Muscle of leg (tissue), 11 donors: ENCODE measurements around the gene ITK. TPM values are rescaled to one million over a fixed set of nuclear protein-coding genes. Genes with fewer than 3 reads are reported as not detected.
"Not testable (repeated sequence)": the region's sequence is repeated elsewhere in the genome, so short reads cannot be mapped to it uniquely, and the experiment has no call there.

Experiments used
- DNase-seq: peaks from one replicate; pipeline ENCODE4 v3.0.0; 2013
- H3K27ac ChIP-seq: one replicate; pipeline ENCODE4 v1.5.1; 2013; ENCODE audit warnings: mild to moderate bottlenecking, low read length, control low read depth
- H3K27me3 ChIP-seq: one replicate; pipeline ENCODE4 v1.6.1; 2013; ENCODE audit warnings: low read length; ENCODE audit not compliant: control insufficient read depth, insufficient read depth
- H3K36me3 ChIP-seq: one replicate; pipeline ENCODE4 v1.6.1; 2013; ENCODE audit warnings: low read length; ENCODE audit not compliant: control insufficient read depth, insufficient read depth
- H3K4me1 ChIP-seq: one replicate; pipeline ENCODE4 v1.6.1; 2013; ENCODE audit warnings: low read length; ENCODE audit not compliant: control insufficient read depth, insufficient read depth
- H3K4me3 ChIP-seq: one replicate; pipeline ENCODE4 v1.5.1; 2013; ENCODE audit warnings: low read length, control low read depth
- H3K9me3 ChIP-seq: replicated peaks from 2 replicates; pipeline ENCODE4 v1.6.1; 2013; ENCODE audit warnings: low read depth, low read length; ENCODE audit not compliant: control insufficient read depth
- WGBS: methylation state at CpG from one replicate; pipeline ENCODE4 v1.1.5; 2013; ENCODE audit warnings: missing lambda C conversion rate; ENCODE audit not compliant: insufficient coverage; 5-methylcytosine and 5-hydroxymethylcytosine counted together
- polyA plus RNA-seq, 8 donors: library from polyadenylated mRNA; unstranded; fragments of 120-200 nt; gene quantifications; one replicate each; pipeline versions ENCODE4 v1.2.1 to v1.2.3, GENCODE V29; 2013; ENCODE audit warnings: inconsistent platforms in 1 of 8, low replicate concordance in 1 of 8; ENCODE audit not compliant: insufficient read length in 8 of 8, insufficient read depth in 1 of 8
- total RNA-seq: library from RNA; stranded (reverse); fragments of 120-200 nt; gene quantifications from one replicate; pipeline ENCODE4 v1.2.4, GENCODE V29; 2013

ITK gene
- total and polyA plus RNA-seq, 9 donors: 0.08 to 0.54 (median 0.21) TPM

GRCh38 chr5:157210652-157211051, 30.0 kb downstream of the ITK start:
- H3K4me1 ChIP-seq, H3K27me3 ChIP-seq, H3K4me3 ChIP-seq, H3K9me3 ChIP-seq, H3K27ac ChIP-seq, H3K36me3 ChIP-seq: not testable (repeated sequence)
- WGBS: no CpG with 5 or more reads among the region's 1 CpG
- peak; percentile 21 for DNase-seq

GRCh38 chr5:157212307-157212706, 31.7 kb downstream of the ITK start:
- no peaks in the 10 kb centered on the region for H3K27me3 ChIP-seq
- no peaks in the 10 kb centered on the region for H3K9me3 ChIP-seq
- H3K4me1 ChIP-seq: no peaks in the 10 kb centered on the region
- WGBS: 86% methylated on average over 4 of the region's 5 CpGs
- H3K36me3 ChIP-seq: no peaks in the 10 kb centered on the region
- H3K4me3 ChIP-seq: no peak overlapping the region
- H3K27ac ChIP-seq: no peak overlapping the region
- DNase-seq: no peak

GRCh38 chr5:157213527-157214243, 33.0 kb downstream of the ITK start:
- WGBS: 77% methylated on average over 3 of the region's 7 CpGs
- H3K27me3 ChIP-seq: no peaks in the 10 kb centered on the region

DNA sequence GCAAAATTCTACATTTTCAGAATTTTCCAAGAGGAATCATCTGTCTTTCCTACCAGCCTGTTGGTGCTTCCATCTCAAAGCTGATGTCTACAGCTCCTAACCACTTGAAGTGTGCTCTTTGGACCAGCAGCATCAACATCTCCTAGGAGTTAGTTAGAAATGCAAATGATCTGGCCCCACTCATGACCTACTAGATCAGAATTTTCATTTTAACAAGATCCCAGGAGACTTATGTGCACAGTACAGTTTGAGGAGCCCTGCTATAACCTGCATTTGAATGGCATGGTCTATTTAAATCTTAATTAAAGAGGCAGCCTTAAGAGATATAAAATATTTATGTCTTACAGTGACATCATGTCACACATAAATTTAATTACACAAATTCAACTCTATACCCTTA, 33.8 kb downstream of the ITK start:
- H3K4me1 ChIP-seq: no peaks in the 10 kb centered on the region
- no peak overlapping the region for H3K27ac ChIP-seq
- H3K27me3 ChIP-seq: no peaks in the 10 kb centered on the region
- no peaks in the 10 kb centered on the region for H3K9me3 ChIP-seq
- no peak for DNase-seq
- H3K4me3 ChIP-seq: no peak overlapping the region
- no peaks in the 10 kb centered on the region for H3K36me3 ChIP-seq

More at GRCh38 chr5:157213527-157214243, 33.0 kb downstream of the ITK start:
- Histone ChIP-seq H3K36me3 (no peaks in the 10 kb centered on the region), H3K9me3 (no peaks in the 10 kb centered on the region), H3K27ac (no peak overlapping the region), H3K4me3 (no peak overlapping the region), H3K4me1 (no peaks in the 10 kb centered on the region)
- no peak for DNase-seq

DNA sequence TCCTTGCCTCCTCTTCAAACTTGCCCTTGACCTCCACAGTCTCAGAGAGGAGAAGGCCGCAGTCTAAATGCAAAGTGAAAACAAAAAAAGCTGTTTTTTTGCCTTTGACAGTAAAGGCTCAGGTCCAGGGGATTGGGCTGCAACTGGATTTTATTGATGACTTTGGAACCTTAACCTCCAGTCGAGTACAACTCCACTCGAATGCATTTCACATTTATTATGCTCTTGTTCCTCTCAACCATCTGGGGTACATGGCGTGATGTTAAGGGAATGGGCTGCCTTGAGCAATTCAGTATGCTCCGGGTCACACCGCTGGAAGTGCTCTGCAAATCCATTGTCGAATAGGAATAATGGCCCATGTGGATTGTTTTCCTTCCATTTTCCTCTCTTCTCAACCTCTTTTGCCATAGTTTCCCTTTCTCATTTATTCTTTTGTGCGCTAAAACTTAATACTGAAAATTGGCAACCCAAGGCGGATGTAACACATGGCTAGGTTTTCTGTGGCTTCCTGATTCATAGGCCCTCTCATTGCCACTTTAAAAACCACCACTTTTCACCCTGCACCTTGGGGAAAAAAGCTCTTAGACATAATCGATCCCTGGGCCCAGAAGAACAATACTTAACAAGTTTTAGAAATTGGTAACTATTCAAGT, 34.3 kb downstream of the ITK start:
- Histone ChIP-seq H3K27me3 (no peaks in the 10 kb centered on the region), H3K4me1 (no peaks in the 10 kb centered on the region), H3K4me3 (no peak overlapping the region), H3K9me3 (no peaks in the 10 kb centered on the region), H3K27ac (no peak overlapping the region), H3K36me3 (no peaks in the 10 kb centered on the region)
- DNase-seq: no peak
- 88% methylated on average over 4 of the region's 10 CpGs for WGBS

DNA sequence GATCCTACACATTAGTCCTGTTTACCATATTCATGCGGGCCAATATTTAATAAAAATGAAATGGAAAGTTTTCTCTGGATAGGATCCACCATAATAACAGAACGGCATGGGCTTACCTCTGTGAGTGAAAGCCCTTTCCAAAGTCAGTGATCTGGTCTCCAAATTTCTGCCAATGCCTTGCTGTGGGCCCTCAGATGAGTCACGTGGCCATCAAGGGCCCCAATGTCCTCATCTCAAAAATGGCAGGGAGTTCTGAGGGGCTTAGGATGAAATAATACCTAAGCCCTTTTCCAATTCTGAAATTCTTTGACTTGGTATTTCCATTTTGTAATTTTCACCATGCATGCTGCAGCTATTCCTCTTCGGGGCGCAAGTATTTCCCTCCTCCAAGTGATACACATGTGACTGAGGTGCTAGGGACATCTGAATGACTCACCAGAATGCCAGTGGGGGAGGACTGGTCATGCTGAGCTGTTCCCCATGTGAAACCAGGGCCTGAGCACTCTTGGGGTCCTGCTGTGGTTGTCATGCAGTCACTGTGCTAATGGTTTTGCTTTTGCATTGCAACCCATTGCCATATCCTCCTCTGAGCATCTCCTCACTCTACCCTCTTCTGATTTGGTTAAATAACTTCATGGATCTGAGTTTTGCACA, 35.0 kb downstream of the ITK start:
- no CpG with 5 or more reads among the region's 5 CpGs for WGBS
- no peak overlapping the region for H3K4me3 ChIP-seq
- no peaks in the 10 kb centered on the region for H3K27me3 ChIP-seq
- DNase-seq: no peak
- no peaks in the 10 kb centered on the region for H3K4me1 ChIP-seq
- no peaks in the 10 kb centered on the region for H3K9me3 ChIP-seq
- H3K27ac ChIP-seq: no peak overlapping the region
- no peaks in the 10 kb centered on the region for H3K36me3 ChIP-seq

- Histone ChIP-seq H3K9me3 (no peaks in the 10 kb centered on the region), H3K27ac (no peak overlapping the region), H3K4me3 (no peak overlapping the region), H3K4me1 (no peaks in the 10 kb centered on the region), H3K36me3 (no peaks in the 10 kb centered on the region), H3K27me3 (no peaks in the 10 kb centered on the region)
- no peak for DNase-seq
- 94% methylated on average over 2 of the region's 6 CpGs for whole genome bisulfite sequencing
These were observed 35.9 kb downstream of the ITK start for GRCh38 chr5:157216391-157217142.

DNA sequence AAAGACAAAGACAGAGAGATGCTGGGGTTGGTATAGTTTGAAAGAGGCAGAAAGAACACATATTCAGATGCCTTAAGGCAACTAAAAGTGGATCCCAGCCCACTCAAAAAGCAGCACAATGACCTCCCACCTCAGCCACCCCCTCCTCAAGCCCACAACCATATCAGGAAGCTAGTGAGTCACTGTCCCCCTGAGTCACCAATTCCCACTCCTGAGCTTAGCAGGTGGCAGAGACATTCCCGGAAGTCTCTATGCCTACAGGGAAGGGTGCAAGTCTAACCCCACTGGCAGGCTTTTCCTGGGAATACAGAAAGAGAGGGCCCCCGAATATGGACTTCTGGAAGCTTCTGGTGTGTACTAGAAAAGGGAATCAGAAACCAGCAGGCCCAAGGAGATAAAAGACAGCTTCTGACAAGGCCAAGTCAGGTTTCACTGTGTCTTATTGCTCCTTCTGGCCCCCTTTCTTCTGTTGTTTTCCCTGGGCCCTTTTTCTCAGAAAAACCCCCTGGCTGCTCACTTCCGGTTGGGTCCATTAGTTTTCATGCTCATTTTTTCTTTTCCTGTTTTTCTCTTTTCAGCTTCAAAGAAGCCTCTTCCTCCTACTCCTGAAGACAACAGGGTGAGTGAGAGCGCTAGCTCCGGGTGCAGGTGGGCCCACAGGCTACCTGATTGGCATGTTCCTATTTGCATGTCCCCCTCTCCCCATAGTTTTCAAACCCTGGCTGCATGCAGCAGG, 36.8 kb downstream of the ITK start:
- Histone ChIP-seq H3K27ac (no peak overlapping the region), H3K4me3 (no peak overlapping the region), H3K36me3 (no peaks in the 10 kb centered on the region), H3K9me3 (no peaks in the 10 kb centered on the region), H3K27me3 (no peaks in the 10 kb centered on the region), H3K4me1 (no peaks in the 10 kb centered on the region)
- WGBS: 52% methylated on average over 3 of the region's 5 CpGs
- no peak for DNase-seq

GRCh38 chr5:157219491-157220271, 39.0 kb downstream of the ITK start:
- DNase-seq: peak; percentile 27
- Histone ChIP-seq H3K27ac (no peak overlapping the region), H3K36me3 (no peaks in the 10 kb centered on the region), H3K9me3 (no peaks in the 10 kb centered on the region), H3K27me3 (no peaks in the 10 kb centered on the region), H3K4me1 (no peaks in the 10 kb centered on the region), H3K4me3 (no peak overlapping the region)
- WGBS: 54% methylated on average over 3 of the region's 9 CpGs
